Ammon's horn (tissue), 1 donor: ENCODE results near the gene THRAP3.

Experiments
- DNase-seq: peaks from one replicate; pipeline ENCODE4 v3.0.0-alpha.2; 2016; ENCODE audit warnings: low spot score

THRAP3 gene

DNA sequence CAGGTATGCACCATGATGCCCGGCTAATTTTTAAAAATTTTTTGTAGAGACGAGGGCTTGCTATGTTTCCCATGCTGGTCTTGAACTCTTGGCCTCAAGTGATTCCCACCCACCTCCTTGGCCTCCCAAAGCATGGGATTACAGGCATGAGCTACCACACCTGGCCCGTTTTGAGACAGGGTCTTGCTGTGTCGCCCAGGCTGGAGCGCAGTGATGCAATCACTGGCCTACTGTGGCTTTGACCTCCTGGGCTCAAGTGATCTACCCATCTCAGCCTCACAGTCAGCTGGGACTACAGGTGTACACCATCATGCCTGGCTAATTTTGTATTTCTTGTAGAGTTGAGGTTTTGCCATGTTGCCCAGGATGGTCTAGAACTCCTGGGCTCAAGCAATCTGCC, 74.4 kb downstream of the THRAP3 start:
- no peak for DNase-seq

- DNase-seq = no peak
Measured at GRCh38 chr1:36300526-36300925, 76.3 kb downstream of the THRAP3 start.

- DNase-seq = no peak
Measured at GRCh38 chr1:36301220-36301619, 77.0 kb downstream of the THRAP3 start.

GRCh38 chr1:36303244-36303643, 79.0 kb downstream of the THRAP3 start:
- DNase-seq = no peak

GRCh38 chr1:36303650-36304360, 79.6 kb downstream of the THRAP3 start:
- no peak for DNase-seq

DNA sequence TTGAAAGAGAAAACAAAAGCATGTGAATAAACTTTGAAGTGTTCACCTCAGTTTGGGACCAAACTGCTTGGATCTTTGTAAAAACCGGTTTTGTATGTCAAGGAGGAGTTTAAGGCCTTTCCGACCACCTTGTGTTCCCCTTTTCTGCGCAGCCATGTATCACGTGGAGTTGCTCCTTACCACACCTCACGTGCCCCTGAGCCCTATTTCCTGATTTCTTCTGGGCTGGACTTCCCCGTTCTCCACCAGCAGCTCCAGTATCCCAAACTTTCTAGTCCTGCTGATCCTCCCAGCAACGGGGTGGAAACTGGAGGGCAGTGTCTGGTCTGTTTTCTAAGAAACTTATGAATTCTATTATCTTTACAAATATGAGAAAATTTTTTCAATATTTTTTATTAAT, 80.3 kb downstream of the THRAP3 start:
- DNase-seq = no peak

GRCh38 chr1:36304970-36305914, 81.0 kb downstream of the THRAP3 start:
- DNase-seq = no peak

DNA sequence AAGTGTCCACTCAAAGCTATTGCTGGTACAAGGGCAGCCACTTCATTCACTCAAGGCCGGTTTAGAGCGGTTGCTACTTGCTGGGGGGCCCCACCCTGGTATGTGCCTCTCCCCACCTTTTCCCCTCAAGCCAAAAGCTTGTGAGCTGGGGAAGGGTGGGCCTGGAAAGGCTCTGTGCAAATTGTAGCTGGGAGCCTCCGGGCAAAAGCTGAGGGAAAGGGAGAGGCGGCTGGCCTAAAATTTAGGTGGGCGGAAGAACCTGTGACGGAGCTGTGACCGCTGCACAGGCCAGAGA, 81.6 kb downstream of the THRAP3 start:
- DNase-seq = no peak

DNA sequence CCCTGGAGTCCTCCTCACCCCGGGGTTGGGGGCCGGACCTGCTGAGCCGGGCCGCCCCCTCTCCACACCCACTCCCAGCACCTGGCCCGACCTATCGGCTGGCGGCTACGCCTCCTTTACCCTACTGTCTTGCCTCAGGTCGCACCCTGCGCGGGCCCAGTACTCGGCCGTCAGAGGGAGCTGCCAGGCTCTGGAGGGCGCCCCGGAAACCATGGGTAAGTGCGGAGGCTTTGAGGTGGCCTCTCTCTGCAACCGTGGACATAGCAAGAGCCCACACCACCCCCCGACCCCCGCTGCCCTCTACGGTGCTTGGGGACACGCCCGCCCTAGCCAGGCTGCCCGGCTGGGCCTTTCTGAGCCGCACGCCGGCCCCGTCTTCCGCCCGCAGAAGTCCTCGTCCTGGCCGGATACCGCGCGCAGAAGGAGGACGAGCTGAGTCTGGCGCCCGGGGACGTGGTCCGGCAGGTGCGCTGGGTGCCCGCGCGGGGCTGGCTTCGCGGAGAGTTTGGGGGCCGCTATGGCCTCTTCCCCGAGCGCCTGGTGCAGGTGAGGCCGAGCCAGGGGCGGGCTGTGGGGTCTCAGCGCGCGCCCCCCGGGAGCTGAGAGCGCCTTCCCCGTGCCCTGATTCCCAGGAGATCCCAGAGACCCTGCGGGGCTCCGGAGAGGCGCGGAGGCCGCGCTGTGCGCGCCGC, 82.1 kb downstream of the THRAP3 start, which contains the start of gene SH3D21:
Gene SH3D21, plus strand, starts transcription at position 159 of the 692 bp plus-strand sequence. Its CDS starts 53 bp downstream, at position 212.
- no peak for DNase-seq

DNA sequence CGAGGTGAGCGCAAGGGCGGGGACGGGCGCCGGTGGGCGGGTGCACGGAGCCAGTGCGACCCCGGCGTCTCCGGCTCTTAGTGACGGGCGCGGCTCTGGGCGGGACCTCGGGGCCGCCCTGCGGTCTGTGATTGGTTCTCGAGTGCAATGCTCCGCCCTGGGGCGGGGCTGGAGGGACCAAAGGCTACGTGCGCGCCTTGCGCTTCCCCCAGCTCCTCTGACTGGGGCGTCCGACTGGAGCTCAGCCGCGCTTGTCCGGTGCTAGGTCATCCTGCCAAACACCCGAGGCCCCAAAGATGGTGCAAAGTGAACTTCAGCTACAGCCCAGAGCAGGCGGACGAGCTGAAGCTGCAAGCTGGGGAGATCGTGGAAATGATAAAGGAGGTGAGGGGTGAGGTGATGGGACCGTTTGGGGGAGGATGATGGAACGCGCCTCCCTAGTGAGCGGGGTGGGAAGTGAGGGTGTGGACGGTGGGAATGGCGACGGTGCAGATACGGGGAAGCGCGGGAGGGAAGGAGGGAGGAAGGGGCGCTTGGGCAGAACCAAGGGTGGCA, 82.7 kb downstream of the THRAP3 start:
- peak; percentile 95 for DNase-seq

DNA sequence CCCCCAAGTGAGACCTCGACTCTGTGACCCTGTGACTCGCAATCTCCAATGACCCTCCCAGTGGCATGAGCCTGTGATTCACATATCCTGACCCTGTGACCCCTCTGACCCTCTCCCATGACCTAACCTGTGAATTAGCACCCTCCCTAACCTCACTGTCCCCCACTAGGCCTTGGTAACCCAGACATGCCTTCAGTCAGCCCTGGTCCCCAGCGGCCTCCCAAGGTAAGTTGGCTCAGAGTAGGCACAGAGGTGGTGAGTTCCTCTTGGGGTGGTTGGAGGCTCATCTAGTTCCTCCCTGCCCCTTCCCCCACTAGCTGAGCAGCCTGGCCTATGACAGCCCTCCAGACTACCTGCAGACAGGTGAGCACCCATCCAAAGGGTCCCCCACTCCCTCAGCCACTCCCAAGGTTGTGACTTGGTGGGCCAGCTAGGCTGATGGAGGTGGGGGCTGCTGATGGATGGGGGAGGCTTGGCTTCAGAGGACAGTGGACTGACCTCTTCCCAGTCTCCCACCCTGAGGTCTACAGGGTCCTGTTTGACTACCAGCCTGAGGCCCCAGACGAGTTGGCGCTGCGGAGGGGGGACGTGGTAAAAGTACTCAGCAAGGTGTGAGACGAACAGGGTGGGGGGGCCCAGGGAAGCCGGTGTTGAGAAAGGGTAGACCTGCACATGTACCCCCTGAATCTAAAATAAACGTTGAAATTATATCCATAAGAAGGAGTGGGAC, 83.5 kb downstream of the THRAP3 start:
- no peak for DNase-seq

DNA sequence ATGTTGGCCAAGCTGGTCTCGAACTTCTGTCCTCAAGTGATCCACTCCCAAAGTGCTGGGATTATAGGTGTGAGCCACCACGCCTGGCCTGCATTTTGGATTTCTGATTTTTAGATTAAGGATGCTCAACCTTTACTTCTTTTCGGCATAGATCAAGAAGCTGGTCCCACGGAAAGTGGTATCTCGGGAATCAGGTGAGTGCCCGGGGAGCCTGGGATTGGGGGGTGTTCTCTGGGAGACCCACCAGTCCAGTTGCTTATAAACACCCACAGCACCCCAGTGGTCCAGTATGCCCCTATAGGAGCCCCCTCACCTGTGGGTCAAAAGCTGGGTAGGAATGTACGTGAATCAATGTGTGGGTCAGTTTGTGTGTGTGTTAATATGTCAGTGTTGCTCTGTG, 85.2 kb downstream of the THRAP3 start:
- DNase-seq = no peak

GRCh38 chr1:36320291-36320761, 96.1 kb downstream of the THRAP3 start:
- no peak for DNase-seq

DNA sequence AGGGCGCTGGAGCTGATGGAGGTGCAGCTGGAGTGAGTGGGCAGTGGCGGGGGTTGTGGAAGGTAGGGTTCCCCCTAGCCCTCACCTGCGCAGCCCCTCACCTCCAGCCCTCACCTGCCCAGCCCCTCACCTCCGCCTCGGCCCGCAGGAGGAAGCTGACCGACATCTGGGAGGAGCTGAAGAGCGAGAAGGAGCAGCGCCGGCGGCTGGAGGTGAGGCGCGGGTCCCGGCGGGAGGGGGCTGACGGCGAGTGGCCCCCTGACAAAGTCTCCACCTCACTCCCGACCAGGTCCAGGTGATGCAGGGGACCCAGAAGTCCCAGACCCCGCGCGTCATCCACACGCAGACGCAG, 96.5 kb downstream of the THRAP3 start:
- DNase-seq = no peak

DNA sequence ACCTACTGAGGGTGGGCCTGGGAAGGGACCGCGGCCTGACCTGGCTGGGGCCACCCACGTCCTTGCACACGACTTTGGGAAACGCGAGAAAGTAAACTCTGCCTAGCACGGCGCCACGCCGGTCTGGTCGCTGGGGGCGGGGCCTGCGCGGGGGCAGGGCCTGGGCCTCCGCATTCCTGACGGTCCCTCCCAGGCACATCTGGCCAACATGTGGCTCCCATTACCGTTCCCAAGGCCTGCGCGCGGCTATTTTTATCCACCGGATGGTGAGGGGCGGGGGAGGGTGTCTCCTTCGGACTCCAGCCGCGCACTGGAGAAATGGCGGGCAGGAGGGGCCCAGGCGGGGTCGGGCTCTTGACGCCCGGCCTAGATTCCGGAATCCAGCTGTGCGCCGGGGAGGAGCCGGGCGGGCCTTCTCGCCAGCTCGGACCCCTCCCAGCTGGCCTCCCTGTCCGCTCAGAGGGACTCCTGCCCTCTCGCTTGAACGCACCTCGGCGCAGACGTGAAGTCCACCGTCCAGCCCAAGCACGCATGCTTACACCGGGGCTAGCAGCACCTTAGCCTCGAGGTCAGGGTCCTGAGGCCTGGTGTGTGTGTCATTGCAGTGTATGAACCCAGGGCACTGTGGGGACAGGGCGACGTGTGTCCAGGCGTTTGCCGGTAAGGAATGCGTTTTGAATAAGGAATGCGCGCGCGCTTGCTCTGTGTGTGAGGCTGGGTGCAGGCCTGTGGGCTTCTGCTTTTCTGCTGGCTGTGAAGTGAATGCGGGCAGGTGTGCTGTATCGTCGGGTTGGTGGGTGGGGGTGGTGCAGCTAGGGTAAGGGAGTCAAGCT, 97.1 kb downstream of the THRAP3 start:
- no peak for DNase-seq

GRCh38 chr1:36322041-36322785, 98.0 kb downstream of the THRAP3 start:
- DNase-seq = no peak

DNA sequence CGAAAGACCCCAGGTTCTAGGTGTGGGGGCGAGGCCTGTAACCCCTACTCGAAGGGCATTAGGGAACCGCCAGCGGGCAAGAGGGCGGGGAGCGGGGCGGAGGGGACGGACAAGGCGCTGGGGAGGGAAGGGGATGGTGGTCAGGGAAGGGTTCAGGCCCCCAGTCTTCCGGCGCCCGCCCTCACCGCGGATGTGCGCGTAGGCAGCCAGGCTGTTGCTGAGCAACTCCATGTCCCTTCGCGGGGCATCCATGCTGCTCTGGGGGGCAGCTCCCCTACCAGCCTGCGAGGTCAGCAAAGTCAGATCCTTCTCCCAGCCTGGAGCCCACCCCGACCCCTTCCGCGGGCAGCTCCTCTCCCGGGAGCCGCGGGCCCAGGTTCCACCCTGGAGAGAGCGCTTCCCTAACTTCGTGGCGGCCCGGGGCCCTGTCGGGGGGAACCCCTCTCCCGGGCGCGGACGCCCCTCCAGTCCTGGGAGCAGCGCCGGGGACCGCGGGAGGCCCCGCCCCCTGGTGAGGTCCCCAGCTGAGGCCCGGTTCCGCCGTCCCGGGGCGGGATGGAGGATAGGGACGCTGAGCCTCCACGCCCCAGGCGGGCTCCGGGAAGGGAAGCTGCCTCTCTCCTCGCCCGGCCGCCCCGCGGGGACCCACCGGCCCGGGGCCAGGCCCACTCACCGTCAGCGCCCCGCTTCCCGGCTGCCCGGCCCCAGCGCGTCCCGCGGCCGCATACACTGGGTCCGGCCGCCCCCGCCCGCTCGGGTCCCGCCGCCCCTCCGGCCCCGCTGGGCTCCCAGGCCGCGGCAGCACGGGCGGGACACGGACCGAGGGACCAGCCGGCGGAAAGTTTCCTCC, 98.8 kb downstream of the THRAP3 start:
- DNase-seq = no peak

DNA sequence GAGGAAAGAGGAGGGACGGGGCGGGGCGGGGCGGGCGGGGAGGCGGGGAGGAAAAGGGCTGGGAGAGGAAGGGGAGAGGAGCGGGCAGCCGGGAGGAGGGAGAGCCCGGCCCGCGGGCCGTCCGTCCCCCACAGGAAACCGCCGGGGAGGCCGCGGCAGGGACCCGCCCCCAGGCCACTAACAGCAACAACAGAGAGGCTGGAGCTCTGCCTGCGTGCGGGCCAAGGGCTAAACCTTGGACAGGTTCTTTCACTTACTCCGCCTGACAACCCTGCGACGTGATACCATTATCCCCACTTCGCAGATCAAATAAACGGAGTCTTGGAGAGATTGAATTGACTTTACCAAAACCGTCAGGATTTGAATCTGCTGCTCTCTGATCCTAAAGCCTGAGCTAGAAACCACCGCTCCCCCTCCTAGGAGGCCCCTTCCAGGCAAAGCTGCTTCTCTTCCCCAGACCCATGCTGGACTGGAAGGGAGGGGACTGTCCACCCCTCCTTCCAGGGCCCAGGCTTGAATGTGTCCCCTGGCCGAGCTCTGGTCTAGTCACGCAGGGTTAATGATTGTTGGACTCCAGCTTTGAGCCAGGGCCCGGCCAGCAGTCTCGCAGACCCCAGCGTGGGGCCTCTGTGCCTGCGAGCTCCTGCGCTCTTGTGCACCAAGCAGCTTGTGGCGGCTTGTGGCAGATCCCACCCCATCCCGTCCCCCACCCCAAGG, 99.6 kb downstream of the THRAP3 start, which contains the start of gene EVA1B:
Gene EVA1B, minus strand, starts transcription at position 10 of the 717 bp plus-strand sequence. CDS start 608 bp downstream, outside the sequence.
- peak; percentile 48 for DNase-seq
